Measurements from ENCODE around the gene TFB2M.
"Not testable (repeated sequence)": the region's sequence is repeated elsewhere in the genome, so short reads cannot be mapped to it uniquely, and the experiment has no call there.

The TFB2M gene

DNA sequence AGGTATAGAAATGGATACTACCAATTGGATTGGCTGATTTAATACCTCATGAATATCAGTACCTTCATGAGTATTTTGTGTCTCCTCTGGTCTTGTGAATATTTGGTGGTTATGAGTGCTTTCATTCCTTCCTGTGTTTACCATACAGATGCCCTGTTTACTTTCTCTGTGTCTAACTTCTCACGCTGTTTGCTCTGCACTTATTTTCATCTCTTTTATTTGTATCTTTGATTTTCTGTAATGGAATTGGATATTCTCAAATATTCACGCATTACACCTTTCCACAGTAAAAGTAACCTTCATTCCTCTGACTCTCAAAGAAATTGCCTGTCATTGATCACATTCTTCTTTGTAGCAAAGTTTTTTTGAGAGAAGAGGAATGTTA is 17.0 kb upstream of the TFB2M start:
- no peak for DNase-seq

GRCh38 chr1:246582301-246583055 is 16.4 kb upstream of the TFB2M start:
- DNase-seq = no peak

GRCh38 chr1:246580497-246581370 is 14.7 kb upstream of the TFB2M start:
- DNase-seq = peak; percentile 87

DNA sequence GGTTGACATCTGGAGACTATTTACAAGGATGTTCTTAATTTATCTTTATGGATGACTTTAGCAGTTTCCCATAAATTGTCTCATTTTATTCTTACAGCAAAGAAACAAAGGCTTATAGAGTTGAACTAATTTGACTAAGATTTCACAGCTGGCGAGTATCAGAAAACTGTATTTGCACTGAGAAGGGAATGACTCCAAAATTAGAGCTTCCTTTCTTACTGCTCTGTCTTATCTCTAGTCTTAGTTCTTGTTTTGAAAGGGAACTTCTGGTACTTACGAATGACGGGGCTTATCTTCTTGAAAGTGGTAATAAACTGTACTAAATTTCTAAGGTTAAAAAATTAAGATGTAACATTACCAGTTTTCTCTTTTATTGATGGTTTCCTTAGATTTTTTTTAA is 13.8 kb upstream of the TFB2M start:
- DNase-seq = no peak

DNA sequence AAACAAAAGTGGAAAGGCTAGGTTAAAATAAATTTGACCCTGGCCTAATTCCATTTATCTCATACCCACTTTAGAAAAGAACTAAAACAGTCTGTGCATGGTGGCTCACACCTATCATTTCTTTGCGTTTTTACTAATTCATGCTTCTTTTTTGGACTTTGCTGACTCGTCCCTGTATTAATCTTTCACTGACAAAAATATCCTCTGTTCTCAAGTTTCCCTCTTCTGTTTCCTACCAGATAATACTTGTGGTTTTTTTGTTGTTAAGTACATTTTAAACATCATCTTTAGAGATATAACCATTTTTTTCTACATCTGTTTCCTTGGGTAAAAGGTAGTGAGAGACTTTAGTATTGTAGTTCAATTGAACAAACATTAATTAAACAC is 11.7 kb upstream of the TFB2M start:
- DNase-seq = peak; percentile 34

- DNase-seq = no peak
Measured at GRCh38 chr1:246577082-246577719, 11.1 kb upstream of the TFB2M start.

- DNase-seq = no peak
Measured at GRCh38 chr1:246576709-246577032, 10.6 kb upstream of the TFB2M start.

DNA sequence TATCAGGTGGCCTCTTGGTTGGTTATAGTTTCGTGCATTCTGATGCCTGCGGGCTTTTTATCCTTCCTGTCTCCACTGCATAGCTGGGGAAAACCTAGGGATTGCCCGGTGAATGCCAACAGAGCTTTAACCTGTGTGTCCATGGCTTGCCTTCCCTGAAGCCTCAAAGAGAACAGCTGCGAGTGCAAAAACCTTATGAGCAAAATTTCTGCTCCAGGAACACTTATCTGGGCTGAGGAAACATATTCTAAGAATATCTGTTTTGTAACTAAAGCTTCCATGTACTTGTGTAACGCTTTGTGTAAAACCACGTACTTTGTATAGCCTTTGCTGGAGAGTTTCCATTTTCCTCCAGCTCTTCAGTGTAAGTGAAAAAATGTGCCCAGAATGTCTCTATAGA is 7.4 kb upstream of the TFB2M start:
- DNase-seq = no peak

- no peak for DNase-seq
Measured at GRCh38 chr1:246572785-246573184, 6.7 kb upstream of the TFB2M start.

GRCh38 chr1:246571953-246572352 is 5.9 kb upstream of the TFB2M start:
- no peak for DNase-seq

GRCh38 chr1:246571309-246571708 is 5.2 kb upstream of the TFB2M start:
- DNase-seq = not testable (repeated sequence)

DNA sequence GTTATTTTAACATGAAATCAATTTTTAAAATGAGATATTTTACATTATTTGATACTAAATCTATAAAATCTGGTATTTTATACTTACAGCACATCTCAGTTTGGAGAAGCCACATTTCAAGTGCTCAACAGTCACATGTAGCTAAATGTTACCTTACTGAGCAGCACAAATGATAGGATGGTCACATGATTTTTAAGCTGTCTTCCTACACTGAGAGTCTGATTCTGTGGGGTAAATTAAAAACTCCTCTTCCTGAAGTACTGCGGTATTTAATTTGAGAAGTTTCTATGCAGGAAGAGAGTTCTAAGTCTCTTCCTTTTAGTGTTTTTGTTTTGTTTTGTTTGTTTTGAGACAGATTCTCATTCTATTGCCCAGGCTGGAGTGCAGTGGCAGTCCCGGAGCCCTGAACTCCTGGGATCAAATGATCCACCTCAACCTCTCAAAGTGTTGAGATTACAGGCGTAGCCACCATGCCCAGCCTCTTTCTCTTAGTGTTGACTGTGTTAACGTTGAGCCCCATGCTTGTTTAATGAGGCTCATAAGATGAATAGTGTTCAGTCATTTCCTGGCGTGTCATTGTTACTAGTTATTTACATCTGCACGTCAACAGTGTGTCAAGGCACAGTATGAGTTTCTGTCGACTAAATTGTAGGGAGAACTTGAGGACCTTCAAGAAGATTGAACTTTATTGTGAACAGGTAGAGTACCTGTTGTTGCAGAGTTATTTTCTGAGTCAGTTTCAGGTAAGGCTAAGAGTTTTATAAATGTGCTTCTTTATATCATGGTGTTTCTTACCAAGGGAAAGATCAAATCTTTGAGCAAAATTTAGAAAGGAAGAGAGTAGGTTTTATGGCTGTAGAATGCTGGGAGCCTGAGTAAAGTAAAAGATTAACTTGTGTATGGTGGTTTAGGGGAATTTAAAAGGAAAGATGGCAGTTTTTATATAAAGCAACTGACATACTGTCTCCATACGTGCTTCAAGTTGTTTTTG is 3.5 kb upstream of the TFB2M start:
- peak; percentile 46 for DNase-seq

- no peak for DNase-seq
Measured at GRCh38 chr1:246567646-246568235, 1.7 kb upstream of the TFB2M start.

DNA sequence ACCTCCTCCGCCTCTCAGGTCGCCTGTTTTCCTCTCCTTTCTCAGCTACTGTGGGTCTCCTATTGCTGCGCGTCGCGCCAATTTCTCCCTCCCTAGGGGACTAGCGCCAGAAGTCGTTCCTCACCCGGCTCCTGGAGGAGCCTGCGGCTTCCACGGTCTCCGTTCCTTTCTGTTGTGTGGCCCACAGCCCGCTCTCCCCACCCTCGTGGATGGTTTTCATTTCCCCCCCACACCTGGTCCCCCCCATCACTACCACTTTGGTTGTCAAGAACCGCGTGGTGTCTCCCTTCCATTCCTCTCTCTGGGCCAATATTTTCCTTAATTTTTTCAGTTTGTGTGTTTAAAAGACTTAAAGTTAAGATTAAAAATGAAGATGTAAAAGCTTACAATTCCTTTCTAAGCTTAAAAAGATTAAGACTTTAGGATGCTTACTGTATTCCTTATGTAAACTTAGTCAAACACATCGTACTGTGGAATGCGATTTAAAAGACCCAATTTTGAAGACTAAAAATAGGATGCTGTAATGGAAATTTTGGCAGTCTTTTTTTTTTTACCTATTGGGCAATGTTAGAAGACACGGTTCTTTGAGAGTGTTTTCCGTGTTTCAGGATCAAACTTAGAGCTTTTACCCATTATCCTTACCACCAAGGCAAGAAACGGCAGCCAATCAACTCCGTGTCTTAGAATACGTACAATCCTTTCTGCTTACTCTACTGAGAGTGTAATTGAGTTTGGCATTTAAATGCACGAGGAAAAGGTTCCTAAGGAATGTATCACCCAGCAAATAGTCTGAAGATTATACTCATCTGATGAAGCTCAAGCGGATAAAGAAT is 968 bp upstream of the TFB2M start:
- DNase-seq = peak; percentile 89

- DNase-seq = no peak
Measured at GRCh38 chr1:246565751-246566127, 322 bp downstream of the TFB2M start.

- no peak for DNase-seq
Measured at GRCh38 chr1:246564839-246565750, 966 bp downstream of the TFB2M start.

DNA sequence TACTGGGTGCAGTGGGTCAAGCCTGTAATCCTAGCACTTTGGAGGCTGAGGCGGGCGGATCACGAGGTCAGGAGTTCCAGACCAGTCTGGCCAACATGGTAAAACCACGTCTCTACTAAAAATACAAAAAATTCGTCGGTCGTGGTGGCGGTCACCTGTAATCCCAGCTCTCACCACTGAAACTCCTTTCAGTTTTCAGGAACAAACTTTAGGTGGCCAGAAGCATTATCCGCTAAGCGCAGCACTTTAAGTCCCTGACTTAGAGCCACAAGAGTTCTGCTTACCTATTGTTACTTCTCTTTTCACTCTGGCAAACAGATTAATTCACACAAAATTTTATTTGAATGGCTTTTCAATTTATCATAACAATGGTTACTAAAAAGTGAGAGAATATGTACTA is 5.2 kb downstream of the TFB2M start:
- DNase-seq = not testable (repeated sequence)

GRCh38 chr1:246559310-246559709 is 6.8 kb downstream of the TFB2M start:
- no peak for DNase-seq

GRCh38 chr1:246558041-246558440 is 8.0 kb downstream of the TFB2M start:
- no peak for DNase-seq

GRCh38 chr1:246554201-246554600 is 11.9 kb downstream of the TFB2M start:
- DNase-seq = no peak
